ENCODE measurements around the gene SUMO1. TPM values are rescaled to one million over a fixed set of nuclear protein-coding genes. Genes with fewer than 3 reads are reported as not detected.

SUMO1 gene
- total and polyA plus RNA-seq, 9 of the 15 experiments (the other 6 are each of a cell fraction or from before 2014, with no cell fraction given): 63.7 to 292 (median 92.0) TPM

DNA sequence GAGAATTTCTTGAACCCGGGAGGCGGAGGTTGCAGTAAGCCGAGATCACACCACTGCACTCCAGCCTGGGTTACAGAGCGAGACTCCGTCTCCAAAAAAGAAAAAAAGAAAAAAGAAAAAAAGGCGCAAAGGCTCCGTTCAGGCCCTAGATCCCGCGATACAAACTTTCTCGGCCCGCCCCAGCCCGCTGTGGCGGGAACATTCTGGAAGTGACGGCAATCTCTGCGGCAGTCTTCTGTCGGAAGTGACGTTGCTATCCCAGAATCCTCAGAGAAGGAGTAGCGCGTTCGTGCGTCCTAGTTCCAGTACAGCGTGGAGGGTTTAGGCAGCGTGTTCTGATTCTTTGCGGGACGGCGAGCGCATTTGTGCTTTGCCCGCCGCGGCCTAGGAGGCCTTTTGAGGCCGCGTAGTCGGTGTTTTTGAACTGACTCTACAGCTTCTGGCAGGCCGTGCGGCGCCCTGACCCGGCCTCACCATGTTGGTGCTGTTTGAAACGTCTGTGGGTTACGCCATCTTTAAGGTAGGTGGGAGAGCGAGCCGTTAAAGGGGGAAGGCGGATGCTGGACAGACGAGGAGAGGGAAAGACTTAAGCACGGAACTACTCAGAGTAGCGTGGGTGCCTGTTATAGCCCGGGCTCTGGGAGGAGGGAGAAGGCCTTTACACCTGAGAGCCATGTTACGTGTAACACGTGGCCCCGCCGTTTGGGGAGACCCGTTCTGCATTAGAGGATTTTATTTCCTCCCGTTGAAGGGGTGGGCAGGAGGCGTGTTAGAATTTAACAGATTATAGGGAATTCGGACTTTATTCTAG is 27.3 kb upstream of the SUMO1 start, which contains the start of gene NOP58 (continued):
- TF ChIP-seq CREM (IDR thresholded peaks at IDR 0.05; ENCODE audit: low read depth) (peak; percentile 97), NFATC3 (IDR thresholded peaks at IDR 0.05) (no peak), NFE2 (IDR thresholded peaks at IDR 0.05; ENCODE audit: low read depth) (no peak), RBM14 (IDR thresholded peaks at IDR 0.05; ENCODE audit: borderline replicate concordance, insufficient read depth, low read depth, low read length) (no peak), PRPF4 (IDR thresholded peaks at IDR 0.05; ENCODE audit: insufficient read depth, low read depth, low read length, poor library complexity, severe bottlenecking) (peak; percentile 64), POLR3A (IDR thresholded peaks at IDR 0.05; ENCODE audit: borderline replicate concordance, extremely low read depth, insufficient read depth, insufficient read length) (no peak), RBM22 (IDR thresholded peaks at IDR 0.05; ENCODE audit: low read depth, low read length, poor library complexity, severe bottlenecking) (peak; percentile 75), PRMT5 (CRISPR knock-in tag; IDR thresholded peaks at IDR 0.05) (no peak), TEAD1 (CRISPR knock-in tag; IDR thresholded peaks at IDR 0.05) (0 out of 4 replicates have a peak, but pooled peaks of 1 of the 2 experiments have one; percentile 68), HNRNPH1 (optimal IDR thresholded peaks at IDR 0.05; ENCODE audit: low read depth, low read length) (no peak), ZBTB7A (IDR thresholded peaks at IDR 0.05; ENCODE audit: borderline replicate concordance, control insufficient read depth, low read depth, low read length) (no peak), KLF13 (tag; IDR thresholded peaks at IDR 0.05; ENCODE audit: borderline replicate concordance, low read depth) (no peak)
- TF ChIP-seq, protein P1, sequence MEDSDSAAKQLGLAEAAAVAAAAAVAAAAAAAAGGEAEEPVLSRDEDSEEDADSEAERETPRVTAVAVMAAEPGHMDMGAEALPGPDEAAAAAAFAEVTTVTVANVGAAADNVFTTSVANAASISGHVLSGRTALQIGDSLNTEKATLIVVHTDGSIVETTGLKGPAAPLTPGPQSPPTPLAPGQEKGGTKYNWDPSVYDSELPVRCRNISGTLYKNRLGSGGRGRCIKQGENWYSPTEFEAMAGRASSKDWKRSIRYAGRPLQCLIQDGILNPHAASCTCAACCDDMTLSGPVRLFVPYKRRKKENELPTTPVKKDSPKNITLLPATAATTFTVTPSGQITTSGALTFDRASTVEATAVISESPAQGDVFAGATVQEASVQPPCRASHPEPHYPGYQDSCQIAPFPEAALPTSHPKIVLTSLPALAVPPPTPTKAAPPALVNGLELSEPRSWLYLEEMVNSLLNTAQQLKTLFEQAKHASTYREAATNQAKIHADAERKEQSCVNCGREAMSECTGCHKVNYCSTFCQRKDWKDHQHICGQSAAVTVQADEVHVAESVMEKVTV (CRISPR knock-in tag; IDR thresholded peaks at IDR 0.05): no peak
- TF ChIP-seq, protein P2, sequence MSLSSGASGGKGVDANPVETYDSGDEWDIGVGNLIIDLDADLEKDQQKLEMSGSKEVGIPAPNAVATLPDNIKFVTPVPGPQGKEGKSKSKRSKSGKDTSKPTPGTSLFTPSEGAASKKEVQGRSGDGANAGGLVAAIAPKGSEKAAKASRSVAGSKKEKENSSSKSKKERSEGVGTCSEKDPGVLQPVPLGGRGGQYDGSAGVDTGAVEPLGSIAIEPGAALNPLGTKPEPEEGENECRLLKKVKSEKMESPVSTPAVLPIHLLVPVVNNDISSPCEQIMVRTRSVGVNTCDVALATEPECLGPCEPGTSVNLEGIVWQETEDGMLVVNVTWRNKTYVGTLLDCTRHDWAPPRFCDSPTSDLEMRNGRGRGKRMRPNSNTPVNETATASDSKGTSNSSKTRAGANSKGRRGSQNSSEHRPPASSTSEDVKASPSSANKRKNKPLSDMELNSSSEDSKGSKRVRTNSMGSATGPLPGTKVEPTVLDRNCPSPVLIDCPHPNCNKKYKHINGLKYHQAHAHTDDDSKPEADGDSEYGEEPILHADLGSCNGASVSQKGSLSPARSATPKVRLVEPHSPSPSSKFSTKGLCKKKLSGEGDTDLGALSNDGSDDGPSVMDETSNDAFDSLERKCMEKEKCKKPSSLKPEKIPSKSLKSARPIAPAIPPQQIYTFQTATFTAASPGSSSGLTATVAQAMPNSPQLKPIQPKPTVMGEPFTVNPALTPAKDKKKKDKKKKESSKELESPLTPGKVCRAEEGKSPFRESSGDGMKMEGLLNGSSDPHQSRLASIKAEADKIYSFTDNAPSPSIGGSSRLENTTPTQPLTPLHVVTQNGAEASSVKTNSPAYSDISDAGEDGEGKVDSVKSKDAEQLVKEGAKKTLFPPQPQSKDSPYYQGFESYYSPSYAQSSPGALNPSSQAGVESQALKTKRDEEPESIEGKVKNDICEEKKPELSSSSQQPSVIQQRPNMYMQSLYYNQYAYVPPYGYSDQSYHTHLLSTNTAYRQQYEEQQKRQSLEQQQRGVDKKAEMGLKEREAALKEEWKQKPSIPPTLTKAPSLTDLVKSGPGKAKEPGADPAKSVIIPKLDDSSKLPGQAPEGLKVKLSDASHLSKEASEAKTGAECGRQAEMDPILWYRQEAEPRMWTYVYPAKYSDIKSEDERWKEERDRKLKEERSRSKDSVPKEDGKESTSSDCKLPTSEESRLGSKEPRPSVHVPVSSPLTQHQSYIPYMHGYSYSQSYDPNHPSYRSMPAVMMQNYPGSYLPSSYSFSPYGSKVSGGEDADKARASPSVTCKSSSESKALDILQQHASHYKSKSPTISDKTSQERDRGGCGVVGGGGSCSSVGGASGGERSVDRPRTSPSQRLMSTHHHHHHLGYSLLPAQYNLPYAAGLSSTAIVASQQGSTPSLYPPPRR (CRISPR knock-in tag; IDR thresholded peaks at IDR 0.05; ENCODE audit: borderline replicate concordance): no peak
- TF ChIP-seq, protein P3, sequence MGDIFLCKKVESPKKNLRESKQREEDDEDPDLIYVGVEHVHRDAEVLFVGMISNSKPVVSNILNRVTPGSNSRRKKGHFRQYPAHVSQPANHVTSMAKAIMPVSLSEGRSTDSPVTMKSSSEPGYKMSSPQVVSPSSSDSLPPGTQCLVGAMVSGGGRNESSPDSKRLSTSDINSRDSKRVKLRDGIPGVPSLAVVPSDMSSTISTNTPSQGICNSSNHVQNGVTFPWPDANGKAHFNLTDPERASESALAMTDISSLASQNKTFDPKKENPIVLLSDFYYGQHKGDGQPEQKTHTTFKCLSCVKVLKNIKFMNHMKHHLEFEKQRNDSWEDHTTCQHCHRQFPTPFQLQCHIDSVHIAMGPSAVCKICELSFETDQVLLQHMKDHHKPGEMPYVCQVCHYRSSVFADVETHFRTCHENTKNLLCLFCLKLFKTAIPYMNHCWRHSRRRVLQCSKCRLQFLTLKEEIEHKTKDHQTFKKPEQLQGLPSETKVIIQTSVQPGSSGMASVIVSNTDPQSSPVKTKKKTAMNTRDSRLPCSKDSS (IDR thresholded peaks at IDR 0.05; ENCODE audit: low read depth, partially characterized antibody): no peak

Data from K562 (cell line).